CD14-positive monocyte (primary cell): Measurements from ENCODE around the gene GDA. TPM values are rescaled to one million over a fixed set of nuclear protein-coding genes. Genes with fewer than 3 reads are reported as not detected.

Experiments used
- DNase-seq, 3 donors: peaks; one replicate each; pipeline ENCODE4 v3.0.0-alpha.2; 2011 to 2022
- H2AFZ ChIP-seq: 2 replicates; pipeline ENCODE4 v1.6.0; 2012; ENCODE audit warnings: mild to moderate bottlenecking, low read depth, low read length, inconsistent platforms; ENCODE audit not compliant: insufficient read depth, poor library complexity, severe bottlenecking
- H3K27ac ChIP-seq, 2 donors: 1 replicate in 1 of 2; 2 replicates in 1 of 2; pipeline ENCODE4 v1.5.1; 2012 to 2013; ENCODE audit warnings: low read length in 2 of 2, control low read depth in 1 of 2, inconsistent platforms in 1 of 2, low read depth in 1 of 2, mild to moderate bottlenecking in 1 of 2
- H3K27me3 ChIP-seq, 2 donors: one replicate each; pipeline versions ENCODE4 v1.6.0 to v1.6.1; 2011 to 2013; ENCODE audit warnings: low read length in 2 of 2; ENCODE audit not compliant: control insufficient read depth in 2 of 2, insufficient read depth in 2 of 2
- H3K36me3 ChIP-seq, 2 donors: replicated peaks in 1 of 2; 1 replicate in 1 of 2; 2 replicates in 1 of 2; pipeline versions ENCODE4 v1.5.1 to v1.6.1; 2012 to 2013; ENCODE audit warnings: low read length in 2 of 2, control low read depth in 1 of 2, inconsistent platforms in 1 of 2, mild to moderate bottlenecking in 1 of 2; ENCODE audit not compliant: insufficient read depth in 2 of 2, control insufficient read depth in 1 of 2
- H3K4me1 ChIP-seq, 2 donors: 1 replicate in 1 of 2; 2 replicates in 1 of 2; pipeline versions ENCODE4 v1.5.1 to v1.6.1; 2012 to 2013; ENCODE audit warnings: low read length in 2 of 2, control low read depth in 1 of 2, inconsistent platforms in 1 of 2, mild to moderate bottlenecking in 1 of 2, moderate library complexity in 1 of 2; ENCODE audit not compliant: insufficient read depth in 2 of 2, control insufficient read depth in 1 of 2
- H3K4me2 ChIP-seq: replicated peaks from 2 replicates; pipeline ENCODE3; 2012; ENCODE audit warnings: low read length, moderate library complexity, mild to moderate bottlenecking; ENCODE audit not compliant: poor library complexity, severe bottlenecking; ENCODE audit errors: extremely low read depth
- H3K4me3 ChIP-seq, 3 experiments: fragments of 200-600 bp in 1 of 3; sonication (generic) in 1 of 3; replicated peaks in 1 of 3; 1 replicate in 2 of 3; 2 replicates in 1 of 3; pipeline ENCODE4 v1.5.1; 2011 to 2013; ENCODE audit warnings: low read length in 3 of 3, mild to moderate bottlenecking in 3 of 3, control low read depth in 2 of 3, low read depth in 2 of 3, inconsistent platforms in 1 of 3, moderate library complexity in 1 of 3
- H3K79me2 ChIP-seq: 2 replicates; pipeline ENCODE4 v1.6.0; 2012; ENCODE audit warnings: mild to moderate bottlenecking, control low read depth, inconsistent platforms, low read length, moderate library complexity; ENCODE audit not compliant: insufficient read depth
- H3K9ac ChIP-seq: 2 replicates; pipeline ENCODE4 v1.6.0; 2017; ENCODE audit warnings: low read length, mild to moderate bottlenecking; ENCODE audit not compliant: insufficient read depth, poor library complexity, severe bottlenecking
- H3K9me3 ChIP-seq, 2 donors: replicated peaks in 1 of 2; 1 replicate in 1 of 2; 2 replicates in 1 of 2; pipeline versions ENCODE4 v1.5.1 to v1.6.1; 2012 to 2013; ENCODE audit warnings: low read length in 2 of 2, control low read depth in 1 of 2; ENCODE audit not compliant: control insufficient read depth in 1 of 2, insufficient read depth in 1 of 2
- H4K20me1 ChIP-seq: 2 replicates; pipeline ENCODE4 v1.6.0; 2012; ENCODE audit warnings: mild to moderate bottlenecking, low read length, control low read depth, moderate library complexity; ENCODE audit not compliant: insufficient read depth
- H3K27ac Mint-ChIP-seq, 7 donors: one replicate each; pipeline ENCODE4 v1.8.0; 2020; ENCODE audit warnings: mild to moderate bottlenecking in 7 of 7, mixed read lengths in 7 of 7, moderate library complexity in 6 of 7, inconsistent platforms in 2 of 7
- H3K27me3 Mint-ChIP-seq, 3 donors: one replicate each; pipeline ENCODE4 v1.8.0; 2021 to 2022; ENCODE audit warnings: low read depth in 3 of 3, mild to moderate bottlenecking in 3 of 3, mixed read lengths in 3 of 3, moderate library complexity in 3 of 3, inconsistent platforms in 1 of 3
- H3K36me3 Mint-ChIP-seq, 2 donors: one replicate each; pipeline ENCODE4 v1.8.0; 2020; ENCODE audit warnings: mixed read lengths in 2 of 2, inconsistent platforms in 1 of 2, mild to moderate bottlenecking in 1 of 2
- H3K4me1 Mint-ChIP-seq: one replicate; pipeline ENCODE4 v1.8.0; 2020; ENCODE audit warnings: mild to moderate bottlenecking, mixed read lengths
- H3K4me3 Mint-ChIP-seq, 2 donors: one replicate each; pipeline ENCODE4 v1.8.0; 2020; ENCODE audit warnings: mild to moderate bottlenecking in 2 of 2, mixed read lengths in 2 of 2, moderate library complexity in 1 of 2
- H3K9me3 Mint-ChIP-seq, 7 donors: one replicate each; pipeline ENCODE4 v1.8.0; 2020 to 2022; ENCODE audit warnings: mixed read lengths in 7 of 7, mild to moderate bottlenecking in 6 of 7, moderate library complexity in 6 of 7, inconsistent platforms in 2 of 7
- CTCF ChIP-seq: fragments of 200-600 bp; IDR thresholded peaks from one replicate; pipeline ENCODE4 v1.8.0; 2022; ENCODE audit warnings: antibody characterized with exemption, mild to moderate bottlenecking
- WGBS: methylation state at CpG from one replicate; pipeline ENCODE4 v1.1.5; 2013; ENCODE audit warnings: missing lambda C conversion rate; ENCODE audit not compliant: insufficient coverage; 5-methylcytosine and 5-hydroxymethylcytosine counted together
- intact Hi-C, 2 donors: fragments of 100-400 bp; cut with micrococcal nuclease; formaldehyde crosslinking; loops; one replicate each; pipeline versions ENCODE4 v1.15.0 to v1.15.1; 2023
- polyA plus RNA-seq, 3 donors: library from polyadenylated mRNA; depleted of rRNA in 1 of 3; unstranded in 2 of 3; stranded (reverse) in 1 of 3; fragments of 300-500 nt in 2 of 3; fragments of >200 nt in 1 of 3; fragmentation: Illumina TruSeq in 2 of 3; gene quantifications; 1 replicate in 2 of 3; 2 replicates in 1 of 3; pipeline ENCODE4 v1.2.3, GENCODE V29; 2012 to 2021

Gene GDA
- polyA plus RNA-seq, 3 donors, result not detected

DNA sequence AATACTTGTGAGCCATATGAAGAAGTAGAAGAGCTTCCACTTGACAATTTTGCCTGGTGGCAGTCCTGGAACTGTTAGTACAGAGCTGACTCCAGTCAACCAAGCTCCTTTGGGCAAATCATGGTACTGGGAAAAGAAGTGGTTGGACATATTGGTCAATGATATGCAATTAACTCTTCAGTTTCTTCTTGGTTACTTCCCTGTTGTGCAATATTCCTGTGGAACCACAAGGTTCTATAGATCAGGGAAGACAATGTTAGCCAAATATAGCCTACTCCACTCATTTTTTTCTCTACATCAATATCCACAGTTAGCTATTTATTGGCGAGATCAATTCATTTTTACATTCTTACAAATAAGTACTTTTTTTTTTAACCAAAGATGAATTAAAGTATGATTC, 14.4 kb upstream of the GDA start:
- no peaks in the 10 kb centered on the region for H3K4me1 ChIP-seq
- no peak overlapping the region for H3K27ac Mint-ChIP-seq
- no peak overlapping the region for H3K27ac ChIP-seq
- H3K9ac ChIP-seq, result no peak overlapping the region
- no peak overlapping the region for H3K4me2 ChIP-seq
- H3K27me3 ChIP-seq, result no peaks in the 10 kb centered on the region
- no peak for TF ChIP-seq CTCF
- no peak for DNase-seq
- peaks cover 4 to 13% (median 7%) of the 10 kb centered on the region in 3 donors for H3K27me3 Mint-ChIP-seq
- peaks cover 0 to 3% (median 0%) of the 10 kb centered on the region in 7 donors for H3K9me3 Mint-ChIP-seq
- no peaks in the 10 kb centered on the region for H3K36me3 ChIP-seq
- no peak overlapping the region for H2AFZ ChIP-seq
- no peak overlapping the region for H3K4me3 Mint-ChIP-seq
- no peaks in the 10 kb centered on the region for H3K9me3 ChIP-seq
- no CpG with 5 or more reads among the region's 1 CpG for WGBS
- H3K36me3 Mint-ChIP-seq, result no peaks in the 10 kb centered on the region
- no peak overlapping the region for H3K4me3 ChIP-seq
- intact Hi-C loops, result no loop called here
- no peaks in the 10 kb centered on the region for H3K79me2 ChIP-seq
- no peaks in the 10 kb centered on the region for H3K4me1 Mint-ChIP-seq
- no peaks in the 10 kb centered on the region for H4K20me1 ChIP-seq

DNA sequence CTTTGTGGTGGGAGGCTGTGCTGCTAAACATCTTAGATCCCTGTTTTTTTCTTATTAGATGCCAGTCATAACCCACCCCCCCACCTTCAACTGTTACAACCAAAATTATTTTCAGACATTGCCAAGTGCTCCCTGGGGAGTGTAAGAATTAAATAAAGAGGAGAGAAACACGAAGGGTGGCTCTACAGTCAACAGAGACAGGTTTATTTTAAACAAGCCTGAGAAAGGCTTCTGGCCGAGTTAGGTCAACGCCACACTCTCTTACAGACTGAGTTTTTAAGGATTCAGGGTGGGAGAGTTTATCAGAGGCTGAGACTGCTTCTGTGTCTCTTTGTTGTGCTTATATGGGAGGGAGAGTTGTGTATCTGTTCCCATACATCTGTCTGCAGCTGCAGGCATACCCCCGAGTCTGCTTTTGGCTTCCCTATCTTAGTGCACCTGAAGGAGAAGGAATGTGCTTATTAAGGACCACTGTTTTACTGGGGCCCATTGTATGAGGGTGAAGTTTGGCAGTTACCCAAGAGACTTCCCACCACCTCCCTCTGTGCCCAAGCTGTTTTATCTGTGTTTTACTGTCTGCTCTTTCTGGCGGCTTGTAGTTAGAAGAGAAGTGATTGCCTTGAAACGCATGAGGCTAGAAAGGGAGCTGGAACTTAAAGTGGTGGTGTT, 11.4 kb upstream of the GDA start:
- no peak overlapping the region for H3K27ac ChIP-seq
- Mint-ChIP-seq H3K27ac (no peak overlapping the region), H3K4me3 (no peak overlapping the region), H3K27me3 (peaks cover 4 to 9% (median 6%) of the 10 kb centered on the region in 3 donors), H3K9me3 (peaks cover 0 to 5% (median 1%) of the 10 kb centered on the region in 7 donors), H3K36me3 (no peaks in the 10 kb centered on the region), H3K4me1 (no peaks in the 10 kb centered on the region)
- WGBS, result no CpG with 5 or more reads among the region's 6 CpGs
- no peaks in the 10 kb centered on the region for H3K36me3 ChIP-seq
- no peaks in the 10 kb centered on the region for H3K9me3 ChIP-seq
- H3K4me1 ChIP-seq, result no peaks in the 10 kb centered on the region
- no peak overlapping the region for H2AFZ ChIP-seq
- intact Hi-C loops, result no loop called here
- no peaks in the 10 kb centered on the region for H3K79me2 ChIP-seq
- H3K9ac ChIP-seq, result no peak overlapping the region
- no peak overlapping the region for H3K4me3 ChIP-seq
- no peak for TF ChIP-seq CTCF
- H4K20me1 ChIP-seq, result no peaks in the 10 kb centered on the region
- DNase-seq, result no peak
- peaks cover 2 to 6% of the 10 kb centered on the region in 2 donors for H3K27me3 ChIP-seq
- H3K4me2 ChIP-seq, result no peak overlapping the region
